Erythroblast (primary cell): ENCODE data around the gene DAB2IP.

Experiments
- GATA1 ChIP-seq: IDR thresholded peaks from 2 replicates; pipeline ENCODE4 v1.6.1; 2011; ENCODE audit warnings: low read depth, mild to moderate bottlenecking, control low read depth, low read length, moderate library complexity
- POLR2A ChIP-seq: IDR thresholded peaks from 2 replicates; pipeline ENCODE4 v1.6.1; 2011; ENCODE audit warnings: mild to moderate bottlenecking, low read length

GRCh38 chr9:121684381-121685145 is 33.1 kb downstream of the DAB2IP start:
- TF ChIP-seq POLR2A (no peak), GATA1 (no peak)
